ENCODE data around the gene MED12L.

The MED12L gene

DNA sequence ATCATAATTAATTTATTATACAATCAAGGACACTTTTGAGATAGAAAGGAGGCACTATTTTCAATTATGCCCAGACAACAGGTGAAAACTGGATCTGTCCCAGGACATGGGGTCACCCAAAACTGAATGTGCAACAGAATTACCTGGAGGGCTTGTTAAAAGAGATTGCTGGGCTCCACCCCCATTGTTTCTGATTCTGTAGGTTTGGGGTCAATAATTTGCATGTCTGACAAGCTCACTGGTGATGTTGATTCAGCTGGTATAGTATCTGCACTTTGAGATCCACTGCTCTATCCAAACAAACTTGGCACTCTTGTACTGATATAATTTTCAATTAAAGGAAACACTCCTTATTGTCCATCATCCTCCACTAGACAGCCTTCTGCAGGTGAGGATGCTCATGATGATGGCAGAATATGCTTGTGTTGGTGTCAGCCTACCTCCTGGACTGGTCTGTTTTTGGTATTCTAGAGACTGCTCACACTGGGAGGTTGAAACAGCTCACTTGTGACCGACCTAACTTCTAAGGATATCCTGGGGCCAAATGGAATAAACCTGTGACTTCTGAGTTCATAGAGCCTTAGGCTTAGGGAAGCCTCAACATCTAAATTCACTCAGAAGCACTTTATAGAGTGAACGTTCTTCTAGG, 190.7 kb downstream of the MED12L start:
- H3K9ac ChIP-seq (ENCODE audit: low read depth, low read length): no peak overlapping the region
- H3K4me3 ChIP-seq (ENCODE audit: low read length): no peak overlapping the region
- H3K36me3 ChIP-seq (ENCODE audit: insufficient read depth, low read length): no peaks in the 10 kb centered on the region
- H3K4me1 ChIP-seq (ENCODE audit: control insufficient read depth, insufficient read depth, low read length): no peaks in the 10 kb centered on the region
- no peaks in the 10 kb centered on the region for H3K9me3 ChIP-seq (replicated peaks; ENCODE audit: low read length)
- no peaks in the 10 kb centered on the region for H3K27me3 ChIP-seq (ENCODE audit: control insufficient read depth, insufficient read depth, low read length)
- H3K4me2 ChIP-seq (ENCODE audit: low read length): no peak overlapping the region

DNA sequence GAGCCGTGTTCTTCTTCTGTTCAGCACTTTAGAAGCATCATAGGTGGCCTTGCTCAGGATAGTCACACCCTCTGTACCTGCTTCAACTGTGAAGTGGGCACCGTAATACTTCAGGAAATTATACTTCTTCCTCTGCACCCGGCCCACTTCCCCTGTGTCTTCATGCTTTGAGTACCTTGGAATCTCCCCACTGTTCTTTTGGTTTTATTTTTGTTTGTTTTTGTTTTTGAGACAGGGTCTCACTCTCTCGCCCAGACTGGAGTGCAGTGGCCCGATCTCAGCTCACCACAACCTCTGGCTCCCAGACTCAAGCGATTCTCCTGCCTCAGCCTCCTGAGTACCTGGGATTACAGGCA, 191.2 kb downstream of the MED12L start:
- Histone ChIP-seq H3K4me3 (ENCODE audit: low read length) (no peak overlapping the region), H3K9me3 (replicated peaks; ENCODE audit: low read length) (no peaks in the 10 kb centered on the region), H3K4me2 (ENCODE audit: low read length) (no peak overlapping the region), H3K36me3 (ENCODE audit: insufficient read depth, low read length) (no peaks in the 10 kb centered on the region), H3K27me3 (ENCODE audit: control insufficient read depth, insufficient read depth, low read length) (no peaks in the 10 kb centered on the region), H3K4me1 (ENCODE audit: control insufficient read depth, insufficient read depth, low read length) (no peaks in the 10 kb centered on the region), H3K9ac (ENCODE audit: low read depth, low read length) (no peak overlapping the region)

DNA sequence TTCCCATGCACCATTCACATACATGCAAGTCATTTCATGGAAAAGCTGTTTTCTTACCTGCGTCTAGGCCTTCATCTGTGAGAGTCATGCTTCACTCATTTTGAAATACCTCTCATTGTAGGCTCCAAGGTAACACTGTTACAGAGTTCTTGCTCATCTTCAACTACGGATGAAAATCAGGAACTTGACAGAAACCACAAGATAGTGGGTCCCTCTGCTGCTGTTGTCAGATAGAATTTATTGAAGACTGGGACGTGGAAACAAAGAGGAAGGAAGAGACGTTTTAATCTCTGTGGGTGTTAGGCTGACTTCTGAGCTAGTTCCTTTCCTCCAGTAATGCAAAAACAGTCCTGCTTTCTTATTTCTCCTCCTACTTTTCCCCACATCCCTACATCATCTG, 192.8 kb downstream of the MED12L start, which contains the start of gene P2RY14:
Gene P2RY14 (minus strand): TSS at position 313 of the 400 bp plus-strand sequence. CDS start 64,226 bp downstream, outside the sequence.
- no peak within 1 kb of the TSS for H3K4me2 ChIP-seq (ENCODE audit: low read length)

DNA sequence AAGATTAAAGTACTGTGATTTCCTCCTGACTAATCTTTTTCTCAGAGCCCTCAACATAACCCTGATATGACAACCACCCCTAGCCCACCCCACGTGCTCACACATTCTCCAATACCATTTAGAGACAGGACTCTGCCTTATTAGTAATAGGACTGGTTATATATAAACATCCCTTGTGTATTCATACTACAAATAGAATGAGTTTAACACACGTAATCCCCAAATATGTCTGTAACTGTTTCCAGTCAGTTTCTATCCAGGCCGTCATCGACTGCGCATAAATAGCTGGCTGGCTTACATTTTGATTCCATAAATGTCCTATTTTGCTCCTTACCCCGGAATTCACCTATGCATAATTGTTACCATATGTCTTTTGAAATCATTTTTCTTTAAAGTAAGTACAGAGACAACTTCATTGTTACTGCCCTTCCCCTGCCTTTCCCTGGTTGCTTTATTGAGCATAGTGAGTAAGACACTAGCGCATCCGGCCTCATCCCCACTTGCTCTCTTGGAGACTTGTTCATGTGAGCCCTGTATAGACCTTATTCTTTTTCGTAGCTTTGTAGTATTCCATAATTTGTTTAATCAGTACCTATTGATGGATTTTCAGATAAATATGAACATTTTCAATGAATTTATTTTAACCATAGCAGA, 196.3 kb downstream of the MED12L start:
- Histone ChIP-seq H3K9me3 (replicated peaks; ENCODE audit: low read length) (no peaks in the 10 kb centered on the region), H3K27me3 (ENCODE audit: control insufficient read depth, insufficient read depth, low read length) (no peaks in the 10 kb centered on the region), H3K4me2 (ENCODE audit: low read length) (no peak overlapping the region), H3K4me1 (ENCODE audit: control insufficient read depth, insufficient read depth, low read length) (peaks cover 6% of the 10 kb centered on the region), H3K4me3 (ENCODE audit: low read length) (no peak overlapping the region), H3K36me3 (ENCODE audit: insufficient read depth, low read length) (no peaks in the 10 kb centered on the region), H3K9ac (ENCODE audit: low read depth, low read length) (no peak overlapping the region)

More for the DNA sequence above, 192.8 kb downstream of the MED12L start, which contains the start of gene P2RY14:
- Histone ChIP-seq H3K4me3 (ENCODE audit: low read length) (no peak within 1 kb of the TSS), H3K9me3 (replicated peaks; ENCODE audit: low read length) (no peaks in the 10 kb centered on the region), H3K27me3 (ENCODE audit: control insufficient read depth, insufficient read depth, low read length) (no peaks in the 10 kb centered on the region), H3K36me3 (ENCODE audit: insufficient read depth, low read length) (no peaks in the 10 kb centered on the region), H3K9ac (ENCODE audit: low read depth, low read length) (no peak within 1 kb of the TSS), H3K4me1 (ENCODE audit: control insufficient read depth, insufficient read depth, low read length) (no peaks in the 10 kb centered on the region)

DNA sequence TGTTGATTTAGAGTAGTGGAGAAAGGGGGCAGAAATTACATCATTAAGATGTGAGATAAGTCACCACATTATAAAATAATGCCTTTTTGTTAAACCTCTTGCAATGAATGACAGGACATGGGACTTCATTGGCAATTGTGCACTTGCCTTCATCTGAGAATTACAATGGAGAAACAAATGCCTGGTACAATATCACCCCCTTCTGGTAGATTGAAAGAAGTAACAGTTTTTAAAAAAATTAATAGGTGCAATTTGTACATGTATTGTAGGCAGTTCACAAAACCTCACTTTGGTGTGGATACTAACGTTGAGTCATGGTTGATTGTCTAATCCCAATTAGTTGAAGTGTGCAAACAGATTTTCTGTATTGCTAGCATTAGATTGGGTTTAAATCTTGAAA, 197.5 kb downstream of the MED12L start:
- H3K4me3 ChIP-seq (ENCODE audit: low read length): no peak overlapping the region
- H3K27me3 ChIP-seq (ENCODE audit: control insufficient read depth, insufficient read depth, low read length): no peaks in the 10 kb centered on the region
- H3K36me3 ChIP-seq (ENCODE audit: insufficient read depth, low read length): no peaks in the 10 kb centered on the region
- no peak overlapping the region for H3K4me2 ChIP-seq (ENCODE audit: low read length)
- no peak overlapping the region for H3K9ac ChIP-seq (ENCODE audit: low read depth, low read length)
- H3K4me1 ChIP-seq (ENCODE audit: control insufficient read depth, insufficient read depth, low read length): peaks cover 6% of the 10 kb centered on the region
- H3K9me3 ChIP-seq (replicated peaks; ENCODE audit: low read length): no peaks in the 10 kb centered on the region

DNA sequence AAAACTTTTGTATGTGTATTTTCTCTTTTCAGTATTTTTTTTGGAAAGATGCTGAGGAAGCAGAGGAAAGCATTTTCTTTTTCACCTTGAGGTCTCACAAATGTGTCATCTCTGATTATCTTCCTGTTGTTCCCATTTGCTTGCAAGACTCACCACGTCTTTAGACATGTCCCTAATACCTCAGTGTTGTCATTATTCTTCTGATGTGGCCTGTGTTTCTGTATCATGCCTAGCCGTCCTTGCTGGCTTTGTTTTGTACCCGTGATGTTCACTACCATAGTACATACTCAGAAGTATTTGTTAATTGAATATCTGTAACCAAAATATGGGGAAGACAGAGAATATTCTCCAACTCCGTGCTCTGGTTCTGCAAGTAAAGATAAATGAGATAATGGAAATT, 197.9 kb downstream of the MED12L start:
- Histone ChIP-seq H3K9me3 (replicated peaks; ENCODE audit: low read length) (no peaks in the 10 kb centered on the region), H3K4me1 (ENCODE audit: control insufficient read depth, insufficient read depth, low read length) (peaks cover 6% of the 10 kb centered on the region), H3K36me3 (ENCODE audit: insufficient read depth, low read length) (no peaks in the 10 kb centered on the region), H3K4me3 (ENCODE audit: low read length) (no peak overlapping the region), H3K9ac (ENCODE audit: low read depth, low read length) (no peak overlapping the region), H3K27me3 (ENCODE audit: control insufficient read depth, insufficient read depth, low read length) (no peaks in the 10 kb centered on the region), H3K4me2 (ENCODE audit: low read length) (no peak overlapping the region)

DNA sequence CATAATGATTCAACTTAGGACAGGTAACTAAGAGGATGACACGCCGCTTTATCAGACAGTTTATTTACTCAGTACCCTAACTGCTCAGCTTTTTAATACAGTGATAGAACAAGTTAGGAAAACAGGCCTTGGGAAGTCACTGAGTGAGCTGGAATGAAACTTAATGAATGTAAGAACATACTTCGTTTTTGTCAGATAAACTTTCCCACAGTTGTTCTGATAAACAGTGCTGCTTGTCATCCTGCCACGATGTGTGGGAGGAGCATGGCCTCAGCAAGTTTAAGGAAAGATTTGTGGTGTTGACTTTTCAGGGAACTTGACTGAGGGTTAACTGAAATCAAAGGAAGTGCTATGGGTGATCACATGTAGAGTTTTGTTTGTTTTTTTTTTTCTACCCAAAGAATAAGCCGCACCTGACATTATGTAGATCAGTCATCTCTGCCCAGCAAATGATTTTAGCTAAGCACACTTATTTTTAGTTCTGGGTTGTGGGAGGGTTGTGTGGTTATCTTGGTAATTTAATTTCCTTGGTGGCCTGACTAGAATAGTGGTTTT, 198.5 kb downstream of the MED12L start:
- Histone ChIP-seq H3K4me1 (ENCODE audit: control insufficient read depth, insufficient read depth, low read length) (peaks cover 6% of the 10 kb centered on the region), H3K4me3 (ENCODE audit: low read length) (no peak overlapping the region), H3K9me3 (replicated peaks; ENCODE audit: low read length) (no peaks in the 10 kb centered on the region), H3K27me3 (ENCODE audit: control insufficient read depth, insufficient read depth, low read length) (no peaks in the 10 kb centered on the region), H3K9ac (ENCODE audit: low read depth, low read length) (no peak overlapping the region), H3K4me2 (ENCODE audit: low read length) (no peak overlapping the region), H3K36me3 (ENCODE audit: insufficient read depth, low read length) (no peaks in the 10 kb centered on the region)

DNA sequence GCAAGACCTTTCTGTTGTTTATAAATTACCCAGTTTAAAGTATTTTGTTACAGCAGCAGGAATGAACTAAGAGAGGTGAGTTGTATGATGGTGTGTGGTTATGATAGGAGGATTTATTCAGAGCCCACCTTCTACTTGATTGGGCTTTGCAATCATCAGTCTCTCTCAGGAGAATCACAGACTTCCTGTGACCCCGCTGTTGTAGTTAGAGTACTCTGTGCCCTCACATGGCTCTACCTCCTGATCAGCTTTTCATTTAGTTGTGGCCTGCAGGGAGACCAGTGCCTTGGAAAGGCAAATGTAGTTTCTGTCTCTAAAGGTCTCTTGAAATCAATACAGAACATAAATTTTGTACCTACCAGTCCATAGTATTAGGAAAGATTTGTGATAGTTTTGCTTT, 200.5 kb downstream of the MED12L start:
- Histone ChIP-seq H3K4me1 (ENCODE audit: control insufficient read depth, insufficient read depth, low read length) (peaks cover 6% of the 10 kb centered on the region), H3K9ac (ENCODE audit: low read depth, low read length) (no peak overlapping the region), H3K36me3 (ENCODE audit: insufficient read depth, low read length) (no peaks in the 10 kb centered on the region), H3K9me3 (replicated peaks; ENCODE audit: low read length) (no peaks in the 10 kb centered on the region), H3K4me2 (ENCODE audit: low read length) (no peak overlapping the region), H3K4me3 (ENCODE audit: low read length) (no peak overlapping the region), H3K27me3 (ENCODE audit: control insufficient read depth, insufficient read depth, low read length) (no peaks in the 10 kb centered on the region)

DNA sequence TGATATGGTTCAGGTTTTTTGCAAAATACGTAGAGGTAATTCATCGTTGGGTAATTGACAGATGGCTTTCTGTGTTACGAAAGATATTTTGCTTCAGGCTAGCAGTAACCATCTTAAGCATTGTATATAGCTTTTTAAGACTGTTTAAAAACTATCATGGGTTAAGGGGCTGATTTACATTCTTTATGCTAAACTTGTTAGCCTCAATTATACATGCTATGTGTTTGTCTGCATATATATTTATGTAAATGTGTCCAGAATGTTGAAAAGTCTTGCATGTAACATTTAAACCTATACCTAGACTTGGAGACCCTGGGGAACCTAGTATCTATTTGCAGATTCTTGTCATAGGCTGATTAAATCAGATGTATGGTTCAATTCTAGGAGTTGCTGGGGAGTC, 204.0 kb downstream of the MED12L start:
- H3K4me3 ChIP-seq (ENCODE audit: low read length): no peak overlapping the region
- H3K36me3 ChIP-seq (ENCODE audit: insufficient read depth, low read length): no peaks in the 10 kb centered on the region
- no peaks in the 10 kb centered on the region for H3K27me3 ChIP-seq (ENCODE audit: control insufficient read depth, insufficient read depth, low read length)
- no peak overlapping the region for H3K9ac ChIP-seq (ENCODE audit: low read depth, low read length)
- no peak overlapping the region for H3K4me2 ChIP-seq (ENCODE audit: low read length)
- no peaks in the 10 kb centered on the region for H3K4me1 ChIP-seq (ENCODE audit: control insufficient read depth, insufficient read depth, low read length)
- no peaks in the 10 kb centered on the region for H3K9me3 ChIP-seq (replicated peaks; ENCODE audit: low read length)

DNA sequence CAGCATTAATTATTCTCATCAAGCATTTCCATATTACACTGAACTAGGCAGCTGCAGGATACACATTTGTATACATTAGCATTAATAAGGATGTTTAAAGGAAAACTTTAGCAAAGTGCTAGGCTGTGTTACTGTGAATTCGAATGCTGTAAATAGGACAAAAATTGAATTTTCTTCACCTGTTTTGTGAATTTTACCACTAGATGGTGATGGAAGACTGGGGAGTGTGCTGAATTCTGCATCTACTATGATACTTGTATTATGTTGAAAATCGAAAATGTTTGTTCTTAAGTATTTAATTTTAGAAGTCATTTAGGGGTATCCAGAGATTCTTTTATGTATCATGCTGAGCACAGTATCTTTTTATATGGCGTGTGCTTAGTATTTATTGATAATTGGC, 205.2 kb downstream of the MED12L start:
- no peaks in the 10 kb centered on the region for H3K4me1 ChIP-seq (ENCODE audit: control insufficient read depth, insufficient read depth, low read length)
- H3K9me3 ChIP-seq (replicated peaks; ENCODE audit: low read length): no peaks in the 10 kb centered on the region
- H3K27me3 ChIP-seq (ENCODE audit: control insufficient read depth, insufficient read depth, low read length): no peaks in the 10 kb centered on the region
- no peaks in the 10 kb centered on the region for H3K36me3 ChIP-seq (ENCODE audit: insufficient read depth, low read length)
- no peak overlapping the region for H3K4me3 ChIP-seq (ENCODE audit: low read length)
- H3K4me2 ChIP-seq (ENCODE audit: low read length): no peak overlapping the region
- no peak overlapping the region for H3K9ac ChIP-seq (ENCODE audit: low read depth, low read length)

DNA sequence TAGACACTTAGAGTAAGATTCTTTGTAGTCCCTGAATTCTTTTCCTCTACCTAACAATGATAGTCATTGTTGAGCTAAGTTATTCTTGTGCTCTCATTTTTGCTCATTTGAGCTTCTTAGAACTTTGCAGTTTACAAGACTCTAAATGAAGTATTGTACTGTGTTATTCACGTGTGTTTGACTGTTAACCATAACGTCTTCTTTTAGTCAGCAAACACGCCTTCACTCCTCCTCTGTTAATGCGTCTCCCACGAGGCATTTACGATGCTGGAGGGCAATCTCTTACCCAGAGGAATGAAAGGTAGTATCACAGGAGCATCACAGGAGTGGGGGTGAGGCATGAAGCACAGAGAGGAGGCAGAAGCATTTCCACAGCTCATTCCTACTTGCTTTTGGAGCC, 207.7 kb downstream of the MED12L start:
- H3K4me1 ChIP-seq (ENCODE audit: control insufficient read depth, insufficient read depth, low read length): no peaks in the 10 kb centered on the region
- no peak overlapping the region for H3K4me3 ChIP-seq (ENCODE audit: low read length)
- no peak overlapping the region for H3K9ac ChIP-seq (ENCODE audit: low read depth, low read length)
- no peaks in the 10 kb centered on the region for H3K27me3 ChIP-seq (ENCODE audit: control insufficient read depth, insufficient read depth, low read length)
- H3K36me3 ChIP-seq (ENCODE audit: insufficient read depth, low read length): no peaks in the 10 kb centered on the region
- no peak overlapping the region for H3K4me2 ChIP-seq (ENCODE audit: low read length)
- H3K9me3 ChIP-seq (replicated peaks; ENCODE audit: low read length): no peaks in the 10 kb centered on the region

DNA sequence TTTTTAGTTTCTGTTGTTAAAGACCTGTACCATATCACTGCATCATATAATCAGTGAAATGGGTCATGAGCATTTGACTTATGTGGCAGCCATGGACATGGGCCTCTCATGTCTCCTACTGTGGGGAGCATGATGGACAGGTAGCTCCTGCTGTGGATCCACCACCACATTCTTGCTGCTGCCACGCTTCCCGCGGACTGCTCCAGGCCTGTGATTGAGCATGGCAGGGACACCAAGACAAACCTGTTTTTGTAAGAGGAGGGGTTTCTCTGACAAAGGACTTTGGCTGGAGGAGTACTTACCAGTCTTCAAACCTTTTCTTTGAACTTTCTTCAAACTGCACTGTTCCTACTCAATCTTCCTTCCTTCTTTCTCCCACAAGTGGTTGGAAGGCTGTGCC, 210.8 kb downstream of the MED12L start:
- Histone ChIP-seq H3K4me2 (ENCODE audit: low read length) (no peak overlapping the region), H3K4me3 (ENCODE audit: low read length) (no peak overlapping the region), H3K4me1 (ENCODE audit: control insufficient read depth, insufficient read depth, low read length) (no peaks in the 10 kb centered on the region), H3K9ac (ENCODE audit: low read depth, low read length) (no peak overlapping the region), H3K36me3 (ENCODE audit: insufficient read depth, low read length) (no peaks in the 10 kb centered on the region), H3K9me3 (replicated peaks; ENCODE audit: low read length) (no peaks in the 10 kb centered on the region), H3K27me3 (ENCODE audit: control insufficient read depth, insufficient read depth, low read length) (no peaks in the 10 kb centered on the region)
